ENCODE data around the gene SP6. TPM values are rescaled to one million over a fixed set of nuclear protein-coding genes. Genes with fewer than 3 reads are reported as not detected.
A peak's percentile ranks its signal among the peaks of the same experiment; 100 is the strongest.

The SP6 gene
- total and polyA plus RNA-seq, 7 experiments from 2014 or later, result 0.05 to 0.29 (median 0.19) TPM; not detected in 3

DNA sequence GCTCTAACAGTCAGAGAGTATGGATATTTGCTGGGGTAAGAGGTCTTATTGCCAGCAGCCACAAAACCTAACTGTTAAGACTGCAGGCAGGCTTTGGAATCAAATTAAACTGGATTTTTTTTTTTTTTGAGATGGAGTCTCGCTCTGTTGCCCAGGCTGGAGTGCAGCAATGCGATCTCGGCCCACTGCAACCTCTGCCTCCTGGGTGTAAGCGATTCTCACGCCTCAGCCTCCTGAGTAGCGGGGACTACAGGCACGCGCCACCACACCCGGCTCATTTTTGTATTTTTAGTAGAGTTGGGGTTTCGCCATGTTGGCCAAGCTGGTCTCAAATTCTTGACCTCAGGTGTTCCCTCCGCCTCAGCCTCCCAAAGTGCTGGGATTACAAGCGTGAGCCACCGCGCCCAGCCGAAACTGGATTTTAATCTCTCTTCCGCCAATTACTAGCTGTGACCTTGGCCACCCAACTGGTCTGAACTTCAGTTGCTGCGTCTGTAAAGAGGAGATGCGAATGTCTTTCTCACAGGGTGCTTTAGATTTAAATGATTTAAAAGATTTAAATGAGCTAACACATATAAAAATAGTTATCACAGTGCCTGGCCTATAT lies 20.5 kb downstream of the SP6 start:
- Histone ChIP-seq H3K27me3 (ENCODE audit: control insufficient read depth in 2 of 2, insufficient read depth in 2 of 2, low read length in 2 of 2) (no peaks in the 10 kb centered on the region), H3K27ac (ENCODE audit: low read depth, low read length) (peak overlapping the region; percentile 77), H3K9me3 (ENCODE audit: control insufficient read depth in 2 of 3, low read length in 3 of 3) (no peaks in the 10 kb centered on the region), H3K36me3 (ENCODE audit: control insufficient read depth in 2 of 3, insufficient read depth in 3 of 3, low read length in 3 of 3) (peaks cover 6 to 34% (median 21%) of the 10 kb centered on the region in 3 experiments), H3K4me3 (ENCODE audit: low read length) (peak overlapping the region; percentile 99), H3K4me1 (ENCODE audit: control insufficient read depth in 2 of 2, insufficient read depth in 2 of 2, low read length in 2 of 2) (peaks cover 31 to 36% of the 10 kb centered on the region in 2 donors)
- intact Hi-C loops (cut with micrococcal nuclease), result loop anchor here (1.0 to 2.0 kb wide), 6 partner anchors 9 to 270 kb away; partner anchors contain the start of genes OSBPL7 (in 2 of the 2), SCRN2 (in 2 of the 2), SP2 (in 2 of the 2) and CBX1 (in 1 of the 2)
- no peaks in the 10 kb centered on the region for H3K27me3 Mint-ChIP-seq
- no peak for ATAC-seq
- no peaks in the 10 kb centered on the region for H3K9me3 Mint-ChIP-seq
- H3K27ac Mint-ChIP-seq, result peak overlapping the region; percentile 76 to 96 (median 92)
- peaks cover 0 to 26% (median 7%) of the 10 kb centered on the region in 5 donors for H3K36me3 Mint-ChIP-seq
- DNase-seq, result no peak
- H3K4me1 Mint-ChIP-seq, result peaks cover 30 to 75% (median 64%) of the 10 kb centered on the region in 7 donors
- peak overlapping the region; percentile 89 to 98 (median 92) for H3K4me3 Mint-ChIP-seq
- ChIA-PET CTCF (interaction anchor here (2.5 kb wide), 1 partner anchor 11 kb away, joined by 16 read pairs; the partner anchor contains the start of gene SCRN2), POLR2A (interaction anchor here (1.2 to 2.8 kb wide), 6 partner anchors 8 to 66 kb away, joined by 4 to 27 read pairs (median 13); partner anchors contain the start of genes OSBPL7, SCRN2 and SP2)

DNA sequence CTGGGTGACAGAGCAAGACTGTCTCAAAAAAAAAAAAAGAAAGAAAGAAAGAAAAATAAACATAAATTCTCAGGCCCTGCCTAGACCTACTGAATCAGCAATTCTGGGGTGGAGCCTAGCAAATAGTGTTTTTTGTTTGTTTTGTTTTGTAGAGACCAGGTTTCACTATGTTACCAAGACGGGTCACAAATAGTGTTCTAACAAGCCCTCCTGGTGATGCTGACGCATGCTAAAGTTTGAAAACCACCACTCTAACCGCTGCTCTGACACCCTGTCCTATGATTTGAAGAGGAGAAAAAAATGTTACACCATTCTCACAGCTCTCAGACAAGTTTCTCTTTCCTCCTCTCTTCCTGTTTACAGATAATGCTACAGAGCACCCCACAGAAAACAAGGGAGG lies 21.1 kb downstream of the SP6 start:
- H3K27me3 ChIP-seq (ENCODE audit: control insufficient read depth in 2 of 2, insufficient read depth in 2 of 2, low read length in 2 of 2), result no peaks in the 10 kb centered on the region
- peaks cover 9 to 39% (median 23%) of the 10 kb centered on the region in 3 experiments for H3K36me3 ChIP-seq (ENCODE audit: control insufficient read depth in 2 of 3, insufficient read depth in 3 of 3, low read length in 3 of 3)
- peak overlapping the region in 7 of 9 donors; percentile 31 to 96 (median 87) for H3K27ac Mint-ChIP-seq
- ChIA-PET CTCF (interaction anchor here (0.6 to 2.5 kb wide), 2 partner anchors 12 to 206 kb away, joined by 3 to 16 read pairs; partner anchors contain the start of gene SCRN2), POLR2A (interaction anchor here (1.7 to 2.0 kb wide), 2 partner anchors 8 to 60 kb away, joined by 4 to 22 read pairs; partner anchors contain the start of gene OSBPL7)
- peaks cover 24 to 71% (median 58%) of the 10 kb centered on the region in 7 donors for H3K4me1 Mint-ChIP-seq
- peaks cover 0 to 29% (median 9%) of the 10 kb centered on the region in 5 donors for H3K36me3 Mint-ChIP-seq
- no peaks in the 10 kb centered on the region for H3K27me3 Mint-ChIP-seq
- no peaks in the 10 kb centered on the region for H3K9me3 Mint-ChIP-seq
- H3K4me3 Mint-ChIP-seq, result peak overlapping the region; percentile 89 to 98 (median 92)
- H3K27ac ChIP-seq (ENCODE audit: low read depth, low read length), result no peak overlapping the region
- intact Hi-C loops (cut with micrococcal nuclease), result loop anchor here (2.0 kb wide), 2 partner anchors 111 to 271 kb away; partner anchors contain the start of genes CBX1 (in 1 of the 2) and PNPO (in 1 of the 2)
- H3K9me3 ChIP-seq (ENCODE audit: control insufficient read depth in 2 of 3, low read length in 3 of 3), result no peaks in the 10 kb centered on the region
- H3K4me3 ChIP-seq (ENCODE audit: low read length), result peak overlapping the region; percentile 99
- DNase-seq (no peak), ATAC-seq (peak; percentile 72)
- H3K4me1 ChIP-seq (ENCODE audit: control insufficient read depth in 2 of 2, insufficient read depth in 2 of 2, low read length in 2 of 2), result peaks cover 29 to 31% of the 10 kb centered on the region in 2 donors

DNA sequence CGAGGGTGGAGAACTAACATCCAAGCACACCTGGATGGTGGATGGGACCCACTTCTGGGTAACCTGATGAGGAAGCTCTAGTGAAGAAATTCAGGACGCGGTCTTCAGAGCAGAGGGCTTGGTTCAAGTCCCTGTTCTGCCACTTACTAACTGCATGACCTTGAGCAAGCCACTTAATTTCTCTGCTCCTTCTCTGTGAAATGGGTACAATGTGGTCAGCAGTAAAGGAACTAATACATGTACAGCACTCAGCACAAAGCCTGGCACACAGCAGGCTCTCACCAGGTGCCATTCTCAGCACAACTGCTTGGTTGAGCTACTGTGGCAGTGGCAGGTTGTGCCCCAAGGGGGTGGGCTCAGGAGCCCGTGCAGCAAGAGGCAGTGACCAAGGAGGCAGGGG lies 27.4 kb downstream of the SP6 start:
- intact Hi-C loops (cut with micrococcal nuclease), result loop anchor here in 1 of 2 donors (5.0 kb wide), 2 partner anchors 119 to 756 kb away; partner anchors contain the start of gene PNPO
- no peak for DNase-seq
- Mint-ChIP-seq H3K4me3 (peak overlapping the region in 1 of 10 donors; percentile 19), H3K36me3 (peaks cover 0 to 36% (median 13%) of the 10 kb centered on the region in 5 donors), H3K27ac (no peak overlapping the region), H3K27me3 (no peaks in the 10 kb centered on the region), H3K4me1 (peaks cover 7 to 37% (median 27%) of the 10 kb centered on the region in 7 donors), H3K9me3 (no peaks in the 10 kb centered on the region)
- no peak overlapping the region for H3K4me3 ChIP-seq (ENCODE audit: low read length)
- ChIA-PET CTCF (interaction anchor here (1.0 to 1.6 kb wide), 2 partner anchors 8 to 66 kb away, joined by 3 to 4 read pairs; partner anchors contain the start of genes LRRC46 and MRPL10), POLR2A (interaction anchor here (1.0 to 2.4 kb wide), 4 partner anchors 8 to 19 kb away, joined by 3 to 22 read pairs (median 6); partner anchors contain the start of genes LRRC46, MRPL10 and SCRN2)
- H3K36me3 ChIP-seq (ENCODE audit: control insufficient read depth in 2 of 3, insufficient read depth in 3 of 3, low read length in 3 of 3), result peaks cover 14 to 60% (median 27%) of the 10 kb centered on the region in 3 experiments
- ATAC-seq, result no peak
- no peak overlapping the region for H3K27ac ChIP-seq (ENCODE audit: low read depth, low read length)
- no peaks in the 10 kb centered on the region for H3K9me3 ChIP-seq (ENCODE audit: control insufficient read depth in 2 of 3, low read length in 3 of 3)
- no peaks in the 10 kb centered on the region for H3K27me3 ChIP-seq (ENCODE audit: control insufficient read depth in 2 of 2, insufficient read depth in 2 of 2, low read length in 2 of 2)
- H3K4me1 ChIP-seq (ENCODE audit: control insufficient read depth in 2 of 2, insufficient read depth in 2 of 2, low read length in 2 of 2), result peaks cover 5 to 26% of the 10 kb centered on the region in 2 donors

DNA sequence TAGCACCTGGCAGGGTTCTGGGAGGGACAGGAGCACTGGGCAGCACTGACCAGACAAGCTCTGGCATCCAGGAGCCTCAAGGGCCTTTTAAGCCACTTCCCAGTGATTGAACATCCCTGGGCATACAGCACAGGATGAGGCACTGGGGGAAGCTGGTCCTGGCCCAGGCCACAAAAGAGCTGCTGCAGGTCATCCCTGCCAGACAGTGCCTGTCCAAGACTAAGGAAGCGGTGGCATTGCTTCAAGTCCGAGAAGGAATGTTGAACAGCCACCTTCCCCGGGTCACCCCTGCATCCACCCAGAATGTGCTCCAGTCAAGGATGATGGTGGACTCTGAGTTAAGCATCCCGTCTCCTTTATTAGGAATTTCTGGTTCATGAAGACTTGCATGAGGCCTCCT lies 28.2 kb downstream of the SP6 start:
- H3K4me3 ChIP-seq (ENCODE audit: low read length), result no peak overlapping the region
- peaks cover 21 to 62% (median 30%) of the 10 kb centered on the region in 3 experiments for H3K36me3 ChIP-seq (ENCODE audit: control insufficient read depth in 2 of 3, insufficient read depth in 3 of 3, low read length in 3 of 3)
- Mint-ChIP-seq H3K9me3 (no peaks in the 10 kb centered on the region), H3K36me3 (peaks cover 2 to 34% (median 15%) of the 10 kb centered on the region in 5 donors), H3K27me3 (no peaks in the 10 kb centered on the region), H3K27ac (peak overlapping the region in 4 of 9 donors; percentile 16 to 91 (median 42)), H3K4me1 (peaks cover 7 to 33% (median 24%) of the 10 kb centered on the region in 7 donors), H3K4me3 (peak overlapping the region in 8 of 10 donors; percentile 23 to 99 (median 74))
- ATAC-seq, result no peak
- peaks cover 5 to 23% of the 10 kb centered on the region in 2 donors for H3K4me1 ChIP-seq (ENCODE audit: control insufficient read depth in 2 of 2, insufficient read depth in 2 of 2, low read length in 2 of 2)
- H3K27me3 ChIP-seq (ENCODE audit: control insufficient read depth in 2 of 2, insufficient read depth in 2 of 2, low read length in 2 of 2), result no peaks in the 10 kb centered on the region
- no peak for DNase-seq
- no peaks in the 10 kb centered on the region for H3K9me3 ChIP-seq (ENCODE audit: control insufficient read depth in 2 of 3, low read length in 3 of 3)
- ChIA-PET POLR2A (interaction anchor here (0.8 to 2.4 kb wide), 6 partner anchors 8 to 73 kb away, joined by 3 to 22 read pairs (median 6); partner anchors contain the start of genes LRRC46, MRPL10, SCRN2 and SP2), CTCF (interaction anchor here (0.5 to 1.6 kb wide), 6 partner anchors 9 to 140 kb away, joined by 3 to 4 read pairs (median 3); partner anchors contain the start of genes LRRC46 and MRPL10)
- peak overlapping the region; percentile 80 for H3K27ac ChIP-seq (ENCODE audit: low read depth, low read length)
- intact Hi-C loops (cut with micrococcal nuclease), result loop anchor here in 1 of 2 donors (5.0 kb wide), 2 partner anchors 120 to 755 kb away; partner anchors contain the start of gene PNPO

DNA sequence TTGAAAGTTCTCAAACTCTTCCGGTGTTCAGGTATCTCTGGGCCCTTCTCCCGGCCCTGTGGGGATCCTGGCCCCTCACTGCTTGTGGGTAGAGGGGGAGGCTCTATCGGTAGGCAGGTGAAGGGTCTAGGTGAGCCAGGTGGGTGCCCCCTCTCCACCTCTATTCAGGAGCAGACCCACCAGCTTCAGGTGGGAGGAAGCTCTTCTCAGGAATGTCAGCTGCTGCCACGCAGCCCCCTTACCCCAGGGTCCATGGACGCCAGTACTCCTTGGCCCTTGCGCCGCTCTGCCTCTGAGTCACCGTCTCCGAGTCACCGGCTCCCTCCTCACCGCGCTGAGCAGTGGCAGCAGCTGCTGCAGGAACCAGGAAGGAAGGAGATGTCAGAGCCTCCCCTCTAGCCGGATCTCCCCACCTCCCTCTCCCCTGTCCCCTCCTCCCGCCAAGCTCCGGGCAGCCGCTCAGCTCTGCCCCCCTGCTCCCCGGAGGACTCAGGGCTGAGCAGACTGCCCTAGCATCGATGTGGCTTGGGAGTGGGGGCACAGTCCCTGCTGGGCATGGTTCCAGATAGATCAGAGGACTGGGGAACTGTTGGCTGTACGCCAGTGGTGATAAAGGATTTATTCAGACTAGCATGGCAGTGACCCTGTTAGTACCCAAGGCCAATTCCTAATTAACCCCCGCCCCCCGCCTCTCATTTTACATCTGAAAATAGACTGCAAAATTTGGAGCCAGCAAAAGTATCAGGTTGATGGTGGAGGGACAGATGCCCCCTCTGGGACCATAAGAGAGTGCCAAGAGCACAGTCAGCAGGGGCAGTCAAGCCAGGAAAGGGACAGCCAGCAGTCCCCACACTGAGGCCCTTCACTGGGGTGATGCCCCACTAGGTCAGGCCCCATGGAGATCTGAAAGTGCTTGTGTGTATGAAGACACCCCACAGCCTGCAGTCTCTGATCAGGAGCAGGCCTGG lies 29.3 kb downstream of the SP6 start, which contains the start of gene OSBPL7:
TSS of gene OSBPL7 (minus strand) at position 371 of the 968 bp plus-strand sequence. CDS start 1,516 bp downstream, outside the sequence.
- peaks cover 7 to 33% (median 24%) of the 10 kb centered on the region in 7 donors for H3K4me1 Mint-ChIP-seq
- peak within 1 kb of the TSS; percentile 96 to 99 (median 97) for H3K4me3 Mint-ChIP-seq
- peak within 1 kb of the TSS; percentile 80 for H3K27ac ChIP-seq (ENCODE audit: low read depth, low read length)
- CTCF ChIA-PET, result interaction anchor here (0.7 to 1.6 kb wide), 6 partner anchors 19 to 129 kb away, joined by 3 to 5 read pairs (median 3); partner anchors contain the start of gene SCRN2
- peaks cover 5 to 38% (median 17%) of the 10 kb centered on the region in 5 donors for H3K36me3 Mint-ChIP-seq
- H3K9me3 Mint-ChIP-seq, result no peaks in the 10 kb centered on the region
- intact Hi-C loops (cut with micrococcal nuclease), result loop anchor here (1.0 to 5.0 kb wide), 5 partner anchors 10 to 754 kb away; partner anchors contain the start of genes LRRC46 (in 2 of the 2), MRPL10 (in 2 of the 2), PNPO (in 1 of the 2) and SP2 (in 1 of the 2)
- H3K4me1 ChIP-seq (ENCODE audit: control insufficient read depth in 2 of 2, insufficient read depth in 2 of 2, low read length in 2 of 2), result peaks cover 5 to 23% of the 10 kb centered on the region in 2 donors
- DNase-seq, result peak; percentile 44 to 71 (median 66)
- peak within 1 kb of the TSS; percentile 78 for H3K4me3 ChIP-seq (ENCODE audit: low read length)
- POLR2A ChIA-PET, result interaction anchor here (0.6 to 2.4 kb wide), 6 partner anchors 9 to 119 kb away, joined by 3 to 22 read pairs (median 6); partner anchors contain the start of genes LRRC46, MRPL10, PNPO and SP2
- peak within 1 kb of the TSS; percentile 86 to 96 (median 91) for H3K27ac Mint-ChIP-seq
- H3K27me3 Mint-ChIP-seq, result no peaks in the 10 kb centered on the region
- H3K36me3 ChIP-seq (ENCODE audit: control insufficient read depth in 2 of 3, insufficient read depth in 3 of 3, low read length in 3 of 3), result peaks cover 20 to 63% (median 21%) of the 10 kb centered on the region in 3 experiments
- H3K9me3 ChIP-seq (ENCODE audit: control insufficient read depth in 2 of 3, low read length in 3 of 3), result no peaks in the 10 kb centered on the region
- ATAC-seq, result peak; percentile 96
- no peaks in the 10 kb centered on the region for H3K27me3 ChIP-seq (ENCODE audit: control insufficient read depth in 2 of 2, insufficient read depth in 2 of 2, low read length in 2 of 2)
